HEK293 (cell line): Measurements from ENCODE around the gene ARHGAP22.

Experiments used
- CTCF ChIA-PET: fragments of 350-600 bp; formaldehyde crosslinking; extraction: SDS; loops from one replicate; lab custom pipeline; 2021; ENCODE audit warnings: antibody characterized with exemption; lab: Yijun Ruan, JAX
- POLR2A ChIA-PET: fragments of 300-600 bp; formaldehyde crosslinking; extraction: SDS; loops from one replicate; lab custom pipeline; 2020; ENCODE audit warnings: antibody characterized with exemption, inconsistent platforms; lab: Yijun Ruan, JAX
- H3K27ac ChIP-seq: fragments of 200-500 bp; sonication (Bioruptor generic); 2 replicates; pipeline ENCODE4 v1.5.1; 2014; ENCODE audit warnings: low read depth, low read length, control low read depth, inconsistent platforms; ENCODE audit errors: extremely low read depth
- H3K36me3 ChIP-seq, 2 experiments: fragments of 200-500 bp in 1 of 2; sonication (Bioruptor generic) in 1 of 2; 1 replicate in 1 of 2; 2 replicates in 1 of 2; pipeline ENCODE4 v1.5.1; 2014 to 2017; ENCODE audit warnings: inconsistent platforms in 2 of 2, low read length in 2 of 2; ENCODE audit not compliant: control insufficient read depth in 2 of 2, insufficient read depth in 1 of 2
- H3K4me1 ChIP-seq: fragments of 200-500 bp; sonication (Bioruptor generic); 2 replicates; pipeline ENCODE4 v1.5.1; 2014; ENCODE audit warnings: mild to moderate bottlenecking, low read length, inconsistent platforms; ENCODE audit not compliant: control insufficient read depth, insufficient read depth
- H3K4me3 ChIP-seq: 2 replicates; pipeline ENCODE4 v1.5.1; 2011; ENCODE audit warnings: low read depth, mild to moderate bottlenecking, control low read depth, low read length, moderate library complexity
- H3K9me3 ChIP-seq: fragments of 200-500 bp; sonication (Bioruptor generic); 2 replicates; pipeline ENCODE4 v1.5.1; 2014; ENCODE audit warnings: low read depth, low read length, inconsistent platforms; ENCODE audit not compliant: control insufficient read depth, insufficient read depth
- GLIS2 ChIP-seq: fragments of 450-650 bp; formaldehyde crosslinking; IDR thresholded peaks from 2 replicates; pipeline ENCODE4 v1.5.1; 2016; ENCODE audit warnings: missing biosample characterization, missing genetic modification characterization
- MZF1 ChIP-seq: fragments of 450-650 bp; formaldehyde crosslinking; IDR thresholded peaks from 2 replicates; pipeline ENCODE4 v1.5.1; 2017; ENCODE audit warnings: missing biosample characterization, missing genetic modification characterization, borderline replicate concordance
- ZBTB1 ChIP-seq: fragments of 450-650 bp; formaldehyde crosslinking; IDR thresholded peaks from 2 replicates; pipeline ENCODE4 v1.5.1; 2016; ENCODE audit warnings: missing biosample characterization, missing genetic modification characterization
- ZFP3 ChIP-seq: fragments of 450-650 bp; formaldehyde crosslinking; IDR thresholded peaks from 2 replicates; pipeline ENCODE4 v1.5.1; 2016; ENCODE audit warnings: low read depth, missing biosample characterization, missing genetic modification characterization
- ZNF211 ChIP-seq: fragments of 450-650 bp; formaldehyde crosslinking; IDR thresholded peaks from 2 replicates; pipeline ENCODE4 v1.5.1; 2016; ENCODE audit warnings: low read depth, missing biosample characterization, missing genetic modification characterization
- ZNF214 ChIP-seq: fragments of 450-650 bp; formaldehyde crosslinking; IDR thresholded peaks from 2 replicates; pipeline ENCODE4 v1.5.1; 2017; ENCODE audit warnings: missing biosample characterization, mild to moderate bottlenecking, missing genetic modification characterization, borderline replicate concordance
- ZNF221 ChIP-seq: fragments of 450-650 bp; formaldehyde crosslinking; IDR thresholded peaks from 2 replicates; pipeline ENCODE4 v1.5.1; 2017; ENCODE audit warnings: missing biosample characterization, missing genetic modification characterization, borderline replicate concordance
- ZNF24 ChIP-seq: fragments of 450-650 bp; formaldehyde crosslinking; IDR thresholded peaks from 2 replicates; pipeline ENCODE4 v1.5.1; 2016; ENCODE audit warnings: missing biosample characterization, missing genetic modification characterization
- ZNF341 ChIP-seq: fragments of 450-650 bp; formaldehyde crosslinking; IDR thresholded peaks from 2 replicates; pipeline ENCODE4; 2016; ENCODE audit warnings: low read depth, missing biosample characterization, missing genetic modification characterization
- ZNF398 ChIP-seq: fragments of 450-650 bp; formaldehyde crosslinking; IDR thresholded peaks from 2 replicates; pipeline ENCODE4 v1.5.1; 2017; ENCODE audit warnings: missing biosample characterization, missing genetic modification characterization
- ZNF521 ChIP-seq: fragments of 450-650 bp; formaldehyde crosslinking; IDR thresholded peaks from 2 replicates; pipeline ENCODE4 v1.5.1; 2017; ENCODE audit warnings: missing biosample characterization, mild to moderate bottlenecking, missing genetic modification characterization
- ZNF558 ChIP-seq: fragments of 450-650 bp; formaldehyde crosslinking; IDR thresholded peaks from 2 replicates; pipeline ENCODE4 v1.5.1; 2016; ENCODE audit warnings: missing biosample characterization, missing genetic modification characterization
- ZNF560 ChIP-seq: fragments of 450-650 bp; formaldehyde crosslinking; IDR thresholded peaks from 2 replicates; pipeline ENCODE4 v1.5.1; 2017; ENCODE audit warnings: missing biosample characterization, missing genetic modification characterization, borderline replicate concordance
- ZNF623 ChIP-seq: fragments of 450-650 bp; formaldehyde crosslinking; IDR thresholded peaks from 2 replicates; pipeline ENCODE4 v1.5.1; 2016; ENCODE audit warnings: missing biosample characterization, missing genetic modification characterization
- ZNF645 ChIP-seq: fragments of 450-650 bp; formaldehyde crosslinking; IDR thresholded peaks from 2 replicates; pipeline ENCODE4; 2016; ENCODE audit warnings: missing biosample characterization, missing genetic modification characterization
- ZNF654 ChIP-seq: fragments of 450-650 bp; formaldehyde crosslinking; IDR thresholded peaks from 2 replicates; pipeline ENCODE4 v1.5.1; 2016; ENCODE audit warnings: low read depth, missing biosample characterization, missing genetic modification characterization
- ZNF777 ChIP-seq: fragments of 450-650 bp; formaldehyde crosslinking; IDR thresholded peaks from 2 replicates; pipeline ENCODE4 v1.5.1; 2017; ENCODE audit warnings: missing biosample characterization, missing genetic modification characterization, borderline replicate concordance
- TF ChIP-seq, protein P1 (sequence below): fragments of 450-650 bp; formaldehyde crosslinking; optimal IDR thresholded peaks from 2 replicates; pipeline ENCODE3; 2016; ENCODE audit warnings: missing biosample characterization, mild to moderate bottlenecking, missing genetic modification characterization
- TF ChIP-seq, protein P2 (sequence below): fragments of 450-650 bp; formaldehyde crosslinking; IDR thresholded peaks from 2 replicates; pipeline ENCODE4 v1.5.1; 2016; ENCODE audit warnings: missing biosample characterization, missing genetic modification characterization
- TF ChIP-seq, protein P3 (sequence below): fragments of 450-650 bp; formaldehyde crosslinking; IDR thresholded peaks from 2 replicates; pipeline ENCODE4 v1.5.1; 2016; ENCODE audit warnings: missing biosample characterization, missing genetic modification characterization, low read depth

ARHGAP22 gene

DNA sequence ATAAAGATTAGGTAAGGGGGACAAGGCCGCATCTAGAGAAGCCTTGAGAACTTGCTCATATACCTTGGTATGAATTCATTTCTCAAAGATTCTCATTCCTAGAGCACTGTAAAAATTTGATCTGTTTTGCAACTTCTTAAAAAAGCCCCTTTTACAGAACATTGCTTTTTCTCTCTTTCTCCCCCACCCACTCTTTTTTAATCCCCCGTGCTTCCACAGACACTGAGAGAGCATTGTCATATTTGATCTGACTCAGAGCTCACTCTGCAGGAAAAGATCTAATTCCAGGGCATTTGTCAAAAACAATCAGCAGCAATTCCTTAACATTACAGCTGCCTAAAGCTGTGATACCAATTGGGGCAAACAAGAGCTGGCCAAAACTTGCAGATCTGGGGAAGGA is 92.0 kb downstream of the ARHGAP22 start (continued):
- TF ChIP-seq, protein P1, sequence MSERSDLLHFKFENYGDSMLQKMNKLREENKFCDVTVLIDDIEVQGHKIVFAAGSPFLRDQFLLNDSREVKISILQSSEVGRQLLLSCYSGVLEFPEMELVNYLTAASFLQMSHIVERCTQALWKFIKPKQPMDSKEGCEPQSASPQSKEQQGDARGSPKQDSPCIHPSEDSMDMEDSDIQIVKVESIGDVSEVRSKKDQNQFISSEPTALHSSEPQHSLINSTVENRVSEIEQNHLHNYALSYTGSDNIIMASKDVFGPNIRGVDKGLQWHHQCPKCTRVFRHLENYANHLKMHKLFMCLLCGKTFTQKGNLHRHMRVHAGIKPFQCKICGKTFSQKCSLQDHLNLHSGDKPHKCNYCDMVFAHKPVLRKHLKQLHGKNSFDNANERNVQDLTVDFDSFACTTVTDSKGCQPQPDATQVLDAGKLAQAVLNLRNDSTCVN (tag by site-specific recombination) = no peak
- TF ChIP-seq ZFP3 (no peak), ZNF24 (tag by site-specific recombination) (no peak), ZNF645 (tag by site-specific recombination) (no peak), ZNF398 (tag by site-specific recombination) (no peak), MZF1 (tag by site-specific recombination) (no peak), ZNF777 (no peak), ZNF221 (tag by site-specific recombination) (no peak), ZNF654 (no peak), ZNF560 (tag by site-specific recombination) (no peak), ZBTB1 (tag by site-specific recombination) (no peak), ZNF558 (tag by site-specific recombination) (no peak), ZNF211 (no peak)
- TF ChIP-seq, protein P2, sequence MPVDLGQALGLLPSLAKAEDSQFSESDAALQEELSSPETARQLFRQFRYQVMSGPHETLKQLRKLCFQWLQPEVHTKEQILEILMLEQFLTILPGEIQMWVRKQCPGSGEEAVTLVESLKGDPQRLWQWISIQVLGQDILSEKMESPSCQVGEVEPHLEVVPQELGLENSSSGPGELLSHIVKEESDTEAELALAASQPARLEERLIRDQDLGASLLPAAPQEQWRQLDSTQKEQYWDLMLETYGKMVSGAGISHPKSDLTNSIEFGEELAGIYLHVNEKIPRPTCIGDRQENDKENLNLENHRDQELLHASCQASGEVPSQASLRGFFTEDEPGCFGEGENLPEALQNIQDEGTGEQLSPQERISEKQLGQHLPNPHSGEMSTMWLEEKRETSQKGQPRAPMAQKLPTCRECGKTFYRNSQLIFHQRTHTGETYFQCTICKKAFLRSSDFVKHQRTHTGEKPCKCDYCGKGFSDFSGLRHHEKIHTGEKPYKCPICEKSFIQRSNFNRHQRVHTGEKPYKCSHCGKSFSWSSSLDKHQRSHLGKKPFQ (tag by site-specific recombination) = no peak

- CTCF ChIA-PET = interaction anchor here (1.5 kb wide), 1 partner anchor 148 kb away, joined by 3 read pairs; no protein-coding TSS in a partner anchor
- no peaks in the 10 kb centered on the region for H3K9me3 ChIP-seq
- no peaks in the 10 kb centered on the region for H3K4me1 ChIP-seq
- no peaks in the 10 kb centered on the region for H3K36me3 ChIP-seq
- 0 out of 2 replicates have a peak, but pooled peaks have one; percentile 11 for TF ChIP-seq ZNF341 (tag by site-specific recombination)
- TF ChIP-seq ZNF521 (tag by site-specific recombination) = no peak
- TF ChIP-seq, all 188 proteins: peak for 1
- Histone ChIP-seq H3K27ac (no peak overlapping the region), H3K4me3 (no peak overlapping the region)
- POLR2A ChIA-PET = no interaction called here
These were observed 93.0 kb downstream of the ARHGAP22 start for GRCh38 chr10:48511875-48512231.

DNA sequence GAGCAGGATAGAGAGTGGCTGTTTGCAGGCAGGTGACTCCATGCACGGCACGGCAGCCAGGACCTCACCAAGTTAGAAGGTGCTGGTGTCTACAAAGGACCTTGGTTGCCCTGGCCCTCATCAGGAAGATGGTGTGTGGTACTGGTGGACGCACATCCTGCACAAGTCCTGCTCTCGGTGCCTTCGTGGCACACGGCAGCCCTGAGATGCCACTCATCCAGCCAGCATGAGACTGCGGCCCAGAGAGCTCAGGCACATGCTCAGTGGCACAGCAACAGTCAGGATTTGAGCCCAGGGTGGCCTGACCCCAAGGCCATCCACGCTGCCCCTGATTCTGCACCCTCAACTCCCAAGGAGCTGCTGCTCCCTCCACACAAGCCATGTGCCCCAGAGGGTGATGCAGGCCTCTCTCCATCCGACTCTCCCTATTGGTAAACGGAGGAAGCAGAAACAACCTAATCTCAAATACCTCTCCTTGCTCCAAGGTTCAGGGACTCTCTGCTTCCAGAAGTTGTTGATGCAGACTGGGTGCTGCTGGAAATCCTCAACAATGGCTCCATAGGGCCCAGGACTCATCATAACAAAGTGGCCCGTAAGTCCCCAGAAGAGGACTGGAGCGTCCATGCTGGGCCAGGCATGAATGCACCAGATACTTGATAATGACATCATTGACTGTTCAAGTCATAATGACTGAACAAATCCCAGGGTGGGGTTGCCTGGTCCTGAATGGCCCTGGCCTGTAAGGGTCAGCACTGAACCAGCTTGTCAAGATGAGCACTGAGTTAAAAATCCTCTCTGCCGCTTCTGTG is 93.6 kb downstream of the ARHGAP22 start:
- Histone ChIP-seq H3K4me1 (no peaks in the 10 kb centered on the region), H3K36me3 (no peaks in the 10 kb centered on the region), H3K4me3 (no peak overlapping the region), H3K27ac (no peak overlapping the region)
- POLR2A ChIA-PET = no interaction called here
- TF ChIP-seq, protein P3, sequence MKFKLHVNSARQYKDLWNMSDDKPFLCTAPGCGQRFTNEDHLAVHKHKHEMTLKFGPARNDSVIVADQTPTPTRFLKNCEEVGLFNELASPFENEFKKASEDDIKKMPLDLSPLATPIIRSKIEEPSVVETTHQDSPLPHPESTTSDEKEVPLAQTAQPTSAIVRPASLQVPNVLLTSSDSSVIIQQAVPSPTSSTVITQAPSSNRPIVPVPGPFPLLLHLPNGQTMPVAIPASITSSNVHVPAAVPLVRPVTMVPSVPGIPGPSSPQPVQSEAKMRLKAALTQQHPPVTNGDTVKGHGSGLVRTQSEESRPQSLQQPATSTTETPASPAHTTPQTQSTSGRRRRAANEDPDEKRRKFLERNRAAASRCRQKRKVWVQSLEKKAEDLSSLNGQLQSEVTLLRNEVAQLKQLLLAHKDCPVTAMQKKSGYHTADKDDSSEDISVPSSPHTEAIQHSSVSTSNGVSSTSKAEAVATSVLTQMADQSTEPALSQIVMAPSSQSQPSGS (tag by site-specific recombination) = peak; percentile 34; the same call in 1 of the 2 replicates
- no peak for TF ChIP-seq ZNF623 (tag by site-specific recombination)
- no peak for TF ChIP-seq ZNF560 (tag by site-specific recombination)
- no peak for TF ChIP-seq GLIS2 (tag by site-specific recombination)
- TF ChIP-seq ZNF214 (tag by site-specific recombination) = peak; percentile 72; the same call in 1 of the 2 replicates
- TF ChIP-seq, all 188 proteins: peak for 2
- CTCF ChIA-PET = interaction anchor here (1.5 kb wide), 1 partner anchor 147 kb away, joined by 3 read pairs; no protein-coding TSS in a partner anchor
- no peaks in the 10 kb centered on the region for H3K9me3 ChIP-seq
